Upper lobe of right lung (tissue), 1 donor: Measurements from ENCODE around the gene DMTF1. TPM values are rescaled to one million over a fixed set of nuclear protein-coding genes. Genes with fewer than 3 reads are reported as not detected.

ENCODE experiments used
- ATAC-seq: fragments of 200-7000 bp; cut with Tn5 transposase; one replicate; pipeline ENCODE4 v1.9.1; 2020; ENCODE audit warnings: mild to moderate bottlenecking, moderate library complexity
- DNase-seq: peaks from one replicate; pipeline ENCODE4 v3.0.0-alpha.2; 2020
- H3K27ac ChIP-seq: fragments of 200-600 bp; one replicate; pipeline ENCODE4 v1.8.0; 2022
- H3K27me3 ChIP-seq: fragments of 200-600 bp; one replicate; pipeline ENCODE4 v1.8.0; 2022; ENCODE audit warnings: mild to moderate bottlenecking
- H3K36me3 ChIP-seq: fragments of 200-600 bp; one replicate; pipeline ENCODE4 v1.8.0; 2022
- H3K4me1 ChIP-seq: fragments of 200-600 bp; one replicate; pipeline ENCODE4 v1.8.0; 2022
- H3K4me3 ChIP-seq: fragments of 200-600 bp; one replicate; pipeline ENCODE4 v1.8.0; 2022; ENCODE audit warnings: mild to moderate bottlenecking
- H3K9me3 ChIP-seq: fragments of 200-600 bp; one replicate; pipeline ENCODE4 v1.8.0; 2022
- CTCF ChIP-seq: fragments of 200-600 bp; IDR thresholded peaks from one replicate; pipeline ENCODE4 v1.8.0; 2022; ENCODE audit warnings: antibody characterized with exemption
- intact Hi-C: fragments of 100-400 bp; cut with DNase I; formaldehyde crosslinking; loops from one replicate; pipeline ENCODE4 v1.11.0; 2022
- total RNA-seq: library from RNA; stranded (reverse); fragmentation: NEBNext Ultra II Directional; extraction: Animal tissue kit (Norgen Biotek cat#: 25700); gene quantifications from one replicate; pipeline ENCODE4 v1.2.1, GENCODE V29; 2021
- donor health status: DM: no; HTN: yes; CAD: no; lungs with severe emphysema.

Gene DMTF1
- total RNA-seq, 1 donor from 2014 or later, result 82.8 TPM

DNA sequence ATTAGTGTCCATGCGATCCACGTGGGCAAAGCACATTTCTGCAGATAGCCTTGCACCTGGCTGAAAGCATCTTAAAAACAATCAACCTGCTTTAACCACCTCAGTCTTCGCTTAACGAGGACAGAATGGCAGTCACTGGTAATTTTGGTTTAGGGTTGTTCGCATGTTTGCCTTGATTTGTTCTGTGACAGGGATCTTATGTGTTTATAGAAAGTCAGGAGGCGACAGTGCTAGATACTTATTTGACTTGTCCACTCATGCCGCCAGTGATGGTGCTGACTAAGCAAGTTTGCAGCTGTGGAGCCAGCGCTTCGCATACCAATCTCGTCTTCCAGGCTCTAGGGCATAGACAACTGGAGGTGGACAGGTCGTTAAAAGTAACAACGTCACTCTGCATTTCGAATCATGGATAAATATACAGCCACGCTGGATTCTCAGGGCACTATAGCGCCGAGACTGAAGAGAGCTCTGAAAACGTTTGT lies 68.5 kb downstream of the DMTF1 start:
- Histone ChIP-seq H3K4me1 (peaks cover 36% of the 10 kb centered on the region), H3K9me3 (no peaks in the 10 kb centered on the region), H3K27ac (peak overlapping the region; percentile 92), H3K36me3 (no peaks in the 10 kb centered on the region), H3K4me3 (peak overlapping the region; percentile 86), H3K27me3 (peaks cover 6% of the 10 kb centered on the region)
- intact Hi-C loops, result no loop called here
- no peak for DNase-seq
- no peak for ATAC-seq
- no peak for TF ChIP-seq CTCF

GRCh38 chr7:87223666-87224065 lies 71.4 kb downstream of the DMTF1 start:
- intact Hi-C loops, result no loop called here
- Histone ChIP-seq H3K9me3 (no peaks in the 10 kb centered on the region), H3K27ac (no peak overlapping the region), H3K36me3 (no peaks in the 10 kb centered on the region), H3K4me1 (peaks cover 8% of the 10 kb centered on the region), H3K27me3 (peaks cover 6% of the 10 kb centered on the region), H3K4me3 (no peak overlapping the region)
- no peak for TF ChIP-seq CTCF
- ATAC-seq, result no peak
- DNase-seq, result no peak

DNA sequence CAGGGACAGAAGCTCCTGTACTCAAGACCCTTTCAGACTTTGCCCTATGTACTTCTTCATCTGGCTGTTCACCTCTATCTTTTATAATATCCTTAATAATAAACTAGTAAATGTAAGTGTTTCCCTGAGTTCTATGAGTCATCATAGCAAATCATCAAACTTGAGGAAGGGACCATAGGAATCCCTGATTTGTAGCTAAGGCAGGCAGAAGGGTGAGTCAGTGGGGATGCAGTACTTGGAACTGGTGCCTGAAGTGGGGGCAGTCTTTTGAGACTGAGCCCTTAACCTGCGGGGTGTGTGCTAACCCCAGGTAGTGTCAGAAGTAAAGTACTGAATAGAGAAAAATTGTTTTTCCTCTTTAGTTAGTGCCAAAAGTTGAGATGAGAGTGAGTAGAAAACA lies 73.4 kb downstream of the DMTF1 start:
- H3K36me3 ChIP-seq, result no peaks in the 10 kb centered on the region
- ATAC-seq (peak; percentile 43), DNase-seq (no peak)
- TF ChIP-seq CTCF, result no peak
- H3K4me1 ChIP-seq, result peaks cover 7% of the 10 kb centered on the region
- H3K27ac ChIP-seq, result no peak overlapping the region
- H3K27me3 ChIP-seq, result peaks cover 6% of the 10 kb centered on the region
- intact Hi-C loops, result no loop called here
- H3K9me3 ChIP-seq, result no peaks in the 10 kb centered on the region
- H3K4me3 ChIP-seq, result no peak overlapping the region

DNA sequence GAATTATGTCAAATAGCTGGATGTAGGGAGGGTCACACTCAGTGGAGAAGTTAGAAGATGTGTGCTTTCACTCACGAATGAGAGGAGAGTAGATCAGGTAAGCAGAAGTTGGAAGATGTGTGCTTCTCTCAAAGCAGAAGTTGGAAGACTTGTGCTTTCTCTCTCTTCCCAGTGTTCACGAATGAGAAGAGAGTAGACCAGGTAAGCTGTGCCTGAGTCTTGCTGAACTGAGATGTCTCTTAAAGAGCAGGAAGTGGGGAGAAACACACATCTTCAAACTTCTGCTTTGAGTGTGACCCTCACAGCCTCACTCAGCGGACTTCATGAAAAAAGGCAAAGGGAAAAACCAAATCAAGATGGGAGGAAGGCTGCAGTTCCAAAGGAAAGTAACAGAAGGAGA lies 74.2 kb downstream of the DMTF1 start:
- Histone ChIP-seq H3K9me3 (no peaks in the 10 kb centered on the region), H3K27me3 (peaks cover 6% of the 10 kb centered on the region), H3K27ac (no peak overlapping the region), H3K4me1 (no peaks in the 10 kb centered on the region), H3K4me3 (no peak overlapping the region), H3K36me3 (no peaks in the 10 kb centered on the region)
- DNase-seq (no peak), ATAC-seq (no peak)
- no peak for TF ChIP-seq CTCF
- intact Hi-C loops, result no loop called here

- Histone ChIP-seq H3K36me3 (no peaks in the 10 kb centered on the region), H3K9me3 (no peaks in the 10 kb centered on the region), H3K4me3 (no peak overlapping the region), H3K27ac (no peak overlapping the region), H3K4me1 (no peaks in the 10 kb centered on the region), H3K27me3 (no peaks in the 10 kb centered on the region)
- intact Hi-C loops, result no loop called here
- TF ChIP-seq CTCF, result no peak
- no peak for DNase-seq
- ATAC-seq, result peak; percentile 34
Measured at GRCh38 chr7:87231258-87231657, 79.0 kb downstream of the DMTF1 start.

- DNase-seq, result no peak
Measured at GRCh38 chr7:87231711-87232110, 79.5 kb downstream of the DMTF1 start.

More at GRCh38 chr7:87231711-87232110, 79.5 kb downstream of the DMTF1 start:
- TF ChIP-seq CTCF, result no peak
- H3K27me3 ChIP-seq, result no peaks in the 10 kb centered on the region
- no peaks in the 10 kb centered on the region for H3K36me3 ChIP-seq
- H3K9me3 ChIP-seq, result no peaks in the 10 kb centered on the region
- H3K27ac ChIP-seq, result no peak overlapping the region
- no peak overlapping the region for H3K4me3 ChIP-seq
- intact Hi-C loops, result no loop called here
- H3K4me1 ChIP-seq, result no peaks in the 10 kb centered on the region
- ATAC-seq, result no peak
